Measurements from ENCODE around the gene USP49. TPM values are rescaled to one million over a fixed set of nuclear protein-coding genes. Genes with fewer than 3 reads are reported as not detected.

Gene USP49
- total and polyA plus RNA-seq, 2 of the 4 experiments (the other 2 are of a cell fraction): 1.4 to 2.1 TPM

- Histone ChIP-seq H3K9me1 (ENCODE audit: insufficient read depth, low read length) (peaks cover 3% of the 10 kb centered on the region; the same call in 1 of the 2 replicates), H4K8ac (ENCODE audit: low read depth in 2 of 2, low read length in 2 of 2) (peak overlapping the region; percentile 13 to 66; a peak in 2 of 4 replicates), H4K5ac (ENCODE audit: low read depth, low read length) (peak overlapping the region; percentile 52), H4K91ac (ENCODE audit: insufficient read depth, low read depth, low read length) (peak overlapping the region; percentile 84), H2AFZ (replicated peaks; ENCODE audit: low read length, poor library complexity) (peak overlapping the region; percentile 94), H3K9ac (ENCODE audit: low read depth, low read length) (peak overlapping the region; percentile 53), H3K56ac (ENCODE audit: extremely low read depth, insufficient read depth, low read length) (no peak overlapping the region), H2BK5ac (ENCODE audit: low read depth, low read length, poor library complexity, severe bottlenecking) (peak overlapping the region; percentile 7), H2BK15ac (ENCODE audit: low read depth, low read length) (no peak overlapping the region), H3K4me3 (ENCODE audit: insufficient read depth, low read depth, low read length) (peak overlapping the region; percentile 97), H3K14ac (replicated peaks; ENCODE audit: low read depth, low read length) (peak overlapping the region; percentile 58), H3K4me1 (ENCODE audit: control insufficient read depth, insufficient read depth, low read length) (peaks cover 11% of the 10 kb centered on the region), H3K27ac (ENCODE audit: insufficient read depth, low read length) (peak overlapping the region; percentile 42), H3K23ac (ENCODE audit: low read depth, low read length) (peak overlapping the region; percentile 98), H2AK5ac (ENCODE audit: low read depth, low read length) (peak overlapping the region; percentile 75; the same call in 1 of the 2 replicates), H4K20me1 (ENCODE audit: insufficient read depth, low read length) (no peaks in the 10 kb centered on the region), H3K9me3 (ENCODE audit: control insufficient read depth, insufficient read depth, low read length) (no peaks in the 10 kb centered on the region), H3K79me1 (ENCODE audit: low read depth in 1 of 2, low read length in 2 of 2) (peaks cover 22 to 38% of the 10 kb centered on the region in 2 experiments), H3K4me2 (ENCODE audit: low read depth, low read length) (peak overlapping the region; percentile 87), H3K36me3 (ENCODE audit: control insufficient read depth, insufficient read depth, low read length) (peaks cover 10% of the 10 kb centered on the region), H2AK9ac (replicated peaks; ENCODE audit: low read depth, low read length, poor library complexity) (peak overlapping the region; percentile 93), H3K27me3 (ENCODE audit: control insufficient read depth, insufficient read depth, low read length) (no peaks in the 10 kb centered on the region), H2BK120ac (ENCODE audit: low read depth, low read length) (peak overlapping the region; percentile 46; the same call in 1 of the 2 replicates), H3K18ac (ENCODE audit: low read depth, low read length) (no peak overlapping the region), H3K4ac (ENCODE audit: low read depth, low read length) (peak overlapping the region; percentile 72), H2BK20ac (ENCODE audit: low read depth, low read length) (no peak overlapping the region)
- no peak for TF ChIP-seq CHD1 (IDR thresholded peaks at IDR 0.05; ENCODE audit: low read depth, low read length)
- TF ChIP-seq POLR2A (IDR thresholded peaks at IDR 0.05; ENCODE audit: low read depth, low read length): no peak
- no peak for TF ChIP-seq SMC3 (IDR thresholded peaks at IDR 0.05; ENCODE audit: low read depth, low read length)
- TF ChIP-seq MAZ (IDR thresholded peaks at IDR 0.05; ENCODE audit: borderline replicate concordance, low read depth, low read length): no peak
- TF ChIP-seq MAFK (IDR thresholded peaks at IDR 0.05; ENCODE audit: low read depth, low read length): peak; percentile 49; the same call in 1 of the 2 replicates
- no peak for TF ChIP-seq FOS (IDR thresholded peaks at IDR 0.05; ENCODE audit: low read depth, low read length)
- CTCF ChIA-PET: interaction anchor here (0.5 to 2.9 kb wide), 8 partner anchors 22 to 686 kb away, joined by 3 to 9 read pairs (median 4); no protein-coding TSS in a partner anchor
- DNase-seq (no peak), ATAC-seq (ENCODE audit: low read depth) (peak; percentile 34)
- no TSS peak for BruUV-seq (replicated peaks)
- dilution Hi-C loops (cut with HindIII; ENCODE audit: low sequenced_read_pairs, unreplicated experiment): no loop called here
- WGBS, 2 experiments (ENCODE audit: extremely low coverage in 2 of 2, insufficient read length in 1 of 2): 10% methylated on average over 8 of the region's 29 CpGs; no CpG with 5 or more reads in 1 of the 2 experiments
- in situ Hi-C loops (cut with MboI; ENCODE audit: low sequenced_read_pairs): loop anchor here (10.0 kb wide), 1 partner anchor 149 kb away; no protein-coding TSS in a partner anchor
- intact Hi-C loops (cut with micrococcal nuclease): loop anchor here (2.0 to 10.0 kb wide), 3 partner anchors 135 to 429 kb away; partner anchors contain the start of genes BYSL, MED20 and MRPS10
- POLR2A ChIA-PET (ENCODE audit: unreplicated experiment): no interaction called here
Measured at GRCh38 chr6:41785689-41786450, 109.3 kb downstream of the USP49 start.

Measured in IMR-90 (cell line).